ENCODE data around the gene ESR2. TPM values are rescaled to one million over a fixed set of nuclear protein-coding genes. Genes with fewer than 3 reads are reported as not detected.
"Not testable (repeated sequence)": the region's sequence is repeated elsewhere in the genome, so short reads cannot be mapped to it uniquely, and the experiment has no call there.

Gene ESR2
- total RNA-seq, 2 experiments from 2014 or later: 0.17 to 0.45 TPM

DNA sequence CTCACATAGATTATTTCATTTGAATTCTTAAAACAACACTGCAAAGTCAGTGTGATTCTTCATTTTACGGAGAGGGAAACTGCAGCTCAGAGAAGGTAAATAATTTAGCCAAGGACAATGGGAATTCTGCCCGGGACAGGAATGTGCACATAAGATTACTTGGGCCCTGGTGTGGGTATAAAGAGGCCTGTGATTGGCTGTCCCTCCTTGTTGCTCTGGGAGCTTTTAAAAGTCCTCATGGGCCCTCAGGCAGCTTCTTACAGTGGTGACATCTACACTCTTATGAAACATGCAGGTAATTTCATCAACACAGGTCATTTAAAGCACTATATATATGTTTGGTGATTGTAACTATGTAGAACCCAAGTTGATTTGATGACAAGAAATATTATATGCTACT, 100.3 kb downstream of the ESR2 start:
- Mint-ChIP-seq H3K4me1 (ENCODE audit: low read depth) (peaks cover 53% of the 10 kb centered on the region), H3K4me3 (no peak overlapping the region), H3K27ac (peak overlapping the region; percentile 75), H3K27me3 (no peaks in the 10 kb centered on the region), H3K9me3 (no peaks in the 10 kb centered on the region), H3K36me3 (peaks cover 11% of the 10 kb centered on the region)
- CTCF ChIA-PET: no interaction called here
- POLR2A ChIA-PET: no interaction called here
- no peak for DNase-seq
- intact Hi-C loops (cut with micrococcal nuclease): no loop called here

DNA sequence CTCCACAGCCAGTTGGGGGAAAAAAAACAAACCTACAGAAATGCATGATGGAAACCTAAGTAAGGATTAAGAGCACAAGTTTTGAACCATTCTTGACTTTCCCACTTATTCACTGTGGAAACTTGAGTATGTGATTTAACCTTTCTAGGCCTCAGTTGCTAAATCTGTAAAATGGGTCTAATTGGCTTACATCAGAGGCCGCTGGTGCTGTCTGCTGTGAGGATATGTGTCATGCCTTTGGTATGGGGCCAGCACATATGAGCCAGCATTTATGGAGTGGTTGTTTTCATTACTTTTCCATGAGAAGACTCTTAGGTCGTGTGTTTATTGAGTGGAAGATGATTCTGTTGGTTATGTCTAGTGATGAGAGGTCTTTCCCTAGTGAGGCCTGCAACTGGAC, 102.4 kb downstream of the ESR2 start:
- intact Hi-C loops (cut with micrococcal nuclease): no loop called here
- peaks cover 38% of the 10 kb centered on the region for H3K4me1 Mint-ChIP-seq (ENCODE audit: low read depth)
- no peak overlapping the region for H3K4me3 Mint-ChIP-seq
- ChIA-PET CTCF (interaction anchor here (0.9 kb wide), 1 partner anchor 111 kb away, joined by 5 read pairs; no protein-coding TSS in a partner anchor), POLR2A (no interaction called here)
- H3K27me3 Mint-ChIP-seq: no peaks in the 10 kb centered on the region
- H3K9me3 Mint-ChIP-seq: no peaks in the 10 kb centered on the region
- DNase-seq: no peak
- H3K36me3 Mint-ChIP-seq: peaks cover 17% of the 10 kb centered on the region
- H3K27ac Mint-ChIP-seq: no peak overlapping the region

- ChIA-PET POLR2A (no interaction called here), CTCF (interaction anchor here (0.9 kb wide), 1 partner anchor 112 kb away, joined by 5 read pairs; no protein-coding TSS in a partner anchor)
- no peak overlapping the region for H3K27ac Mint-ChIP-seq
- H3K27me3 Mint-ChIP-seq: no peaks in the 10 kb centered on the region
- no peak overlapping the region for H3K4me3 Mint-ChIP-seq
- intact Hi-C loops (cut with micrococcal nuclease): no loop called here
- H3K36me3 Mint-ChIP-seq: peaks cover 19% of the 10 kb centered on the region
- DNase-seq: no peak
- peaks cover 33% of the 10 kb centered on the region for H3K4me1 Mint-ChIP-seq (ENCODE audit: low read depth)
- no peaks in the 10 kb centered on the region for H3K9me3 Mint-ChIP-seq
Measured at GRCh38 chr14:64190974-64191502, 103.1 kb downstream of the ESR2 start.

DNA sequence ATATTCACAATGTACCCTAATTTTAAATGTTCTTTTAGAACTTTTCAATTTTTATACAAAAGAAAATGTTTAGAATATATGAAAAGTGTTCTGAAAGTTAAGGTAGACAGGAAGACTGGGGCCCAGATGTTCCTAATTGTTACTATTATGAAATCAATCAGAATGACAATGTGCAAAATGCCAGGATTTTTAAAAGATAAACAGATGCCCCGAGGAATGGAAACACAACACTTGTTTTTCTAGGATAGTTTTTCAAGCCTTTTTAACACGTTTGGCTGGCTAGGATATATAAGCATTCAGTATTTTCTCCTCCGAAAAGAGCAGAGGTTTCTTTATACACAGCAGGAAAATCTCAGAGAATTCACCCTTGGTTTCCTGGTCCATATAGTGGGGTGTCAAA, 106.8 kb downstream of the ESR2 start:
- POLR2A ChIA-PET: no interaction called here
- intact Hi-C loops (cut with micrococcal nuclease): no loop called here
- CTCF ChIA-PET: interaction anchor here (1.9 kb wide), 1 partner anchor 117 kb away, joined by 9 read pairs; no protein-coding TSS in a partner anchor
- H3K27me3 Mint-ChIP-seq: no peaks in the 10 kb centered on the region
- H3K36me3 Mint-ChIP-seq: peaks cover 33% of the 10 kb centered on the region
- peaks cover 18% of the 10 kb centered on the region for H3K4me1 Mint-ChIP-seq (ENCODE audit: low read depth)
- H3K4me3 Mint-ChIP-seq: no peak overlapping the region
- no peak overlapping the region for H3K27ac Mint-ChIP-seq
- no peak for DNase-seq
- no peaks in the 10 kb centered on the region for H3K9me3 Mint-ChIP-seq

GRCh38 chr14:64186231-64187129, 107.7 kb downstream of the ESR2 start:
- ChIA-PET CTCF (interaction anchor here (0.6 to 1.9 kb wide), 2 partner anchors 20 to 118 kb away, joined by 3 to 9 read pairs; no protein-coding TSS in a partner anchor), POLR2A (no interaction called here)
- no peak overlapping the region for H3K27ac Mint-ChIP-seq
- H3K4me3 Mint-ChIP-seq: no peak overlapping the region
- H3K9me3 Mint-ChIP-seq: no peaks in the 10 kb centered on the region
- peaks cover 14% of the 10 kb centered on the region for H3K4me1 Mint-ChIP-seq (ENCODE audit: low read depth)
- intact Hi-C loops (cut with micrococcal nuclease): no loop called here
- no peaks in the 10 kb centered on the region for H3K27me3 Mint-ChIP-seq
- DNase-seq: no peak
- H3K36me3 Mint-ChIP-seq: peaks cover 36% of the 10 kb centered on the region

DNA sequence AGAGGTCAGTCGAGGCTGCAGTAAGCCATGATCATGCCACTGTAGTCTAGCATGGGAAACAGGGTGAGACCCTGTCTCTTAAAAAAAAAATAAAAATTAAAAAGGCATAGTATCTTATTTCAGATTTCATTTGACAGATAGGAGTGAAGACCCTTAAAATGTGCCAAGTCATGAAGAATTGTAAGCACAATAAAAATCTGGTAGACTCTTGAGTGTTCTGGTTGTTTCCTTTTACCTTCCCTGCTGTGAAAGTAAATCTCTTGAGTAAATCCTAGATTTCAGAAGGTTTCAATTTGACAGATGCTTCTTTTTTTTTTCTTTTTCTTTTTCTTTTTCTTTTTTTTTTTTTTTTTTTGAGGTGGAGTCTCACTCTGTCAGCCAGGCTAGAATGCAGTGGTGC, 109.0 kb downstream of the ESR2 start:
- Mint-ChIP-seq H3K4me3 (no peak overlapping the region), H3K27me3 (no peaks in the 10 kb centered on the region), H3K9me3 (no peaks in the 10 kb centered on the region), H3K36me3 (peaks cover 27% of the 10 kb centered on the region), H3K27ac (no peak overlapping the region), H3K4me1 (ENCODE audit: low read depth) (peaks cover 9% of the 10 kb centered on the region)
- intact Hi-C loops (cut with micrococcal nuclease): no loop called here
- no peak for DNase-seq
- ChIA-PET CTCF (interaction anchor here (1.0 to 1.5 kb wide), 2 partner anchors 10 to 109 kb away, joined by 3 to 6 read pairs; partner anchors contain the start of gene ESR2), POLR2A (no interaction called here)

DNA sequence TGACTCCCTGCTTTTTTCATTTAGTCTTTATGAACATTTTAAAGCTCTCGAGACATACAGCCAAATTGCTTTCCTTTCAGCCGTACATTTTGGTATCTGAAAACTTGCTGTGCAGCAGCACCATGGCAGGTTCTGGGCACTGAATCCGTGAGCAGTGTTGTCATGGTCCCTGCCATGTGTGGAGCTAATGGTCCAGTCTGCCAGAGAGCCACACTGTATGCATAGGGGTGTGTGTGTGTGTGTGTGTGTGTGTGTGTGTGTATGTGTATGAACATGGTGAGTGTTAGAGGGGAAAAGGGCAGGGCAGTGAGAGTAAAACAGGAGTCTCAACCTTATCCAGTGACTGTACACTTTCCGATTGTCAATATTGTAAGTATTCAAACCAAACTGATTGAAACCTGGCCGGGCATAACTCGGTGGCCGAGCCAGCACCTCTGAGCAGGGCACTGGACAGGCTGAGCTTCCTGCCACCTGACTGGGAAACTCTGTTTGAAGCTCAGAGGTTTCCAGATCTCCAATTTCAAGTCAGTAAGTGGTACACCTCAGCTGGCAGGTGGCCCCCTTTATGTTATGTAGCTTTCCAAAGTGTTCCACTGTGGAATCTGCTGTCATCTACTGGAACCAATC, 110.0 kb downstream of the ESR2 start:
- peaks cover 9% of the 10 kb centered on the region for H3K4me1 Mint-ChIP-seq (ENCODE audit: low read depth)
- no peaks in the 10 kb centered on the region for H3K27me3 Mint-ChIP-seq
- H3K36me3 Mint-ChIP-seq: peaks cover 33% of the 10 kb centered on the region
- no peak overlapping the region for H3K27ac Mint-ChIP-seq
- intact Hi-C loops (cut with micrococcal nuclease): no loop called here
- H3K4me3 Mint-ChIP-seq: no peak overlapping the region
- ChIA-PET CTCF (interaction anchor here (1.0 to 1.5 kb wide), 2 partner anchors 9 to 110 kb away, joined by 3 to 6 read pairs; partner anchors contain the start of gene ESR2), POLR2A (no interaction called here)
- H3K9me3 Mint-ChIP-seq: no peaks in the 10 kb centered on the region
- no peak for DNase-seq

DNA sequence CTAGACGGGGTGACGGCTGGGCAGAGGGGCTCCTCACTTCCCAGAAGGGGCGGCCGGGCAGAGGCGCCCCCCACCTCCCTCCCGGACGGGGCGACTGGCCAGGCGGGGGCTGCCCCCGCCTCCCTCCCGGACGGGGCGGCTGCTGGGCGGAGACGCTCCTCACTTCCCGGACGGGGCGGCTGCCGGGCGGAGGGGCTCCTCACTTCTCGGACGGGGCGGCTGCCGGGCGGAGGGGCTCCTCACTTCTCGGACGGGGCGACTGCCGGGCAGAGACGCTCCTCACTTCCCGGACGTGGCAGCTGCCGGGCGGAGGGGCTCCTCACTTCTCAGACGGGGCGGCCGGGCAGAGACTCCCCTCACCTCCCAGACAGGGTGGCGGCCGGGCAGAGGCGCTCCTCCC, 111.3 kb downstream of the ESR2 start:
- H3K27ac Mint-ChIP-seq; CTCF ChIA-PET; H3K27me3 Mint-ChIP-seq; DNase-seq; H3K4me3 Mint-ChIP-seq; H3K9me3 Mint-ChIP-seq; POLR2A ChIA-PET; intact Hi-C loops (cut with micrococcal nuclease): not testable (repeated sequence)
- peaks cover 35% of the 10 kb centered on the region for H3K36me3 Mint-ChIP-seq
- peaks cover 11% of the 10 kb centered on the region for H3K4me1 Mint-ChIP-seq (ENCODE audit: low read depth)

- ChIA-PET CTCF (interaction anchor here (1.2 kb wide), 1 partner anchor 9 kb away, joined by 4 read pairs; no protein-coding TSS in a partner anchor), POLR2A (no interaction called here)
- intact Hi-C loops (cut with micrococcal nuclease): loop anchor here (5.0 kb wide), 3 partner anchors 53 to 702 kb away; no protein-coding TSS in a partner anchor
- Mint-ChIP-seq H3K4me1 (ENCODE audit: low read depth) (peaks cover 29% of the 10 kb centered on the region), H3K4me3 (no peak overlapping the region), H3K27me3 (no peaks in the 10 kb centered on the region), H3K9me3 (no peaks in the 10 kb centered on the region), H3K27ac (no peak overlapping the region), H3K36me3 (peaks cover 29% of the 10 kb centered on the region)
- no peak for DNase-seq
Measured at GRCh38 chr14:64178814-64179213, 115.4 kb downstream of the ESR2 start.

DNA sequence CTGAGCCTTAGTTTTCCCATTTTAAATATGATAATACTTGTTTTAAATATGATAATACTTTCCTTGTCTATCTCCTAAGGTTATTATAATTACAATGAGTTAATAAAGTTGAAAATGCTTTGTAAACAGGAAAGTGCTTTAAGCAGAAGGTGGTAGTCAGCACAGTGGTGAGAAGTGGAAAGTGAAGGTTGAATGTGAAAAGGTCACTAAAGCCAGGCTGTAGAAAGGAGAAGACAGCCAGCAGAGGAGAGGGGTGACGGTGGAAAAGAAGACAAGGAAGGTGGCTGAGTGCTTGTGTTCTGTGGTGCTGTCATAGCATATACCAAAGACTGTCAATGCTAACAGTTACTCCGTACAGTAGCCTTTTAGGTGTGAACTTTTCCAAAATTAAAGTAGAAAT, 117.8 kb downstream of the ESR2 start:
- Mint-ChIP-seq H3K27ac (peak overlapping the region; percentile 1), H3K27me3 (no peaks in the 10 kb centered on the region), H3K4me3 (no peak overlapping the region), H3K36me3 (peaks cover 27% of the 10 kb centered on the region), H3K4me1 (ENCODE audit: low read depth) (peaks cover 29% of the 10 kb centered on the region), H3K9me3 (no peaks in the 10 kb centered on the region)
- DNase-seq: no peak
- intact Hi-C loops (cut with micrococcal nuclease): loop anchor here (5.0 kb wide), 3 partner anchors 56 to 699 kb away; no protein-coding TSS in a partner anchor
- POLR2A ChIA-PET: no interaction called here
- CTCF ChIA-PET: interaction anchor here (2.6 kb wide), 1 partner anchor 127 kb away, joined by 10 read pairs; no protein-coding TSS in a partner anchor

GRCh38 chr14:64174922-64175782, 119.0 kb downstream of the ESR2 start:
- POLR2A ChIA-PET: interaction anchor here (0.8 to 1.3 kb wide), 4 partner anchors 52 to 213 kb away, joined by 3 to 4 read pairs (median 3); partner anchors contain the start of genes ESR2 and MTHFD1
- Mint-ChIP-seq H3K4me1 (ENCODE audit: low read depth) (peaks cover 29% of the 10 kb centered on the region), H3K27me3 (no peaks in the 10 kb centered on the region), H3K9me3 (no peaks in the 10 kb centered on the region), H3K27ac (peak overlapping the region; percentile 57), H3K36me3 (peaks cover 27% of the 10 kb centered on the region), H3K4me3 (no peak overlapping the region)
- intact Hi-C loops (cut with micrococcal nuclease): loop anchor here (5.0 kb wide), 3 partner anchors 57 to 698 kb away; no protein-coding TSS in a partner anchor
- CTCF ChIA-PET: interaction anchor here (1.2 to 2.6 kb wide), 4 partner anchors 9 to 128 kb away, joined by 3 to 12 read pairs (median 7); partner anchors contain the start of gene ESR2
- peak; percentile 41 for DNase-seq

Measured in activated CD4-positive, alpha-beta memory T cell treated with anti-CD3 and anti-CD28 coated beads for 36 hours (primary cell).